Heart left ventricle (tissue), 16 donors: Measurements from ENCODE around the gene MICALL2. TPM values are rescaled to one million over a fixed set of nuclear protein-coding genes. Genes with fewer than 3 reads are reported as not detected.
A peak's percentile ranks its signal among the peaks of the same experiment; 100 is the strongest.

Experiments
- ATAC-seq, 4 donors: fragments of 200-7000 bp; cut with Tn5 transposase; one replicate each; pipeline ENCODE4 v1.9.1; 2020 to 2022; ENCODE audit warnings: moderate library complexity in 4 of 4, mild to moderate bottlenecking in 3 of 4, moderate number of reproducible peaks in 1 of 4
- DNase-seq, 5 donors: peaks; one replicate each; pipeline ENCODE4 v3.0.0-alpha.2; 2020
- H3K27ac ChIP-seq, 12 donors: fragments of 200-600 bp; sonication (generic) in 4 of 12; one replicate each; pipeline versions ENCODE4 v1.5.0 to v1.8.0; 2016 to 2022; ENCODE audit warnings: mild to moderate bottlenecking in 2 of 12
- H3K27me3 ChIP-seq, 9 donors: fragments of 200-600 bp; sonication (generic) in 2 of 9; one replicate each; pipeline versions ENCODE4 v1.5.1 to v1.8.0; 2016 to 2022; ENCODE audit warnings: mild to moderate bottlenecking in 3 of 9
- H3K36me3 ChIP-seq, 9 donors: fragments of 200-600 bp; sonication (generic) in 2 of 9; one replicate each; pipeline versions ENCODE4 v1.5.0 to v1.8.0; 2018 to 2022; ENCODE audit warnings: mild to moderate bottlenecking in 2 of 9
- H3K4me1 ChIP-seq, 12 donors: fragments of 200-600 bp; sonication (generic) in 4 of 12; one replicate each; pipeline versions ENCODE4 v1.5.0 to v1.8.0; 2016 to 2022; ENCODE audit warnings: mild to moderate bottlenecking in 3 of 12
- H3K4me3 ChIP-seq, 12 donors: fragments of 200-600 bp; sonication (generic) in 4 of 12; one replicate each; pipeline versions ENCODE4 v1.5.0 to v1.8.0; 2017 to 2022; ENCODE audit warnings: mild to moderate bottlenecking in 9 of 12, moderate library complexity in 4 of 12
- H3K9me3 ChIP-seq, 12 donors: fragments of 200-600 bp; sonication (generic) in 4 of 12; one replicate each; pipeline versions ENCODE4 v1.5.0 to v1.8.0; 2016 to 2022; ENCODE audit warnings: mild to moderate bottlenecking in 1 of 12
- POLR2A ChIP-seq, 2 donors: fragments of 450-650 bp; IDR thresholded peaks; one replicate each; pipeline ENCODE4 v1.6.1; 2017; ENCODE audit warnings: antibody characterized with exemption in 2 of 2, mild to moderate bottlenecking in 2 of 2, moderate library complexity in 2 of 2
- WGBS, 4 donors: extraction: QIAGEN DNeasy Blood & Tissue Kit in 2 of 4; methylation state at CpG; one replicate each; pipeline versions ENCODE4 v1.1.5 to v1.1.7; 2013 to 2018; 5-methylcytosine and 5-hydroxymethylcytosine counted together
- intact Hi-C, 10 donors: fragments of 100-400 bp; cut with DNase I; formaldehyde crosslinking; loops; one replicate each; pipeline versions ENCODE4 v1.11.1 to v1.14.2; 2022
- polyA plus RNA-seq, 2 donors: library from polyadenylated mRNA; stranded (reverse); fragments of 200-250 nt; gene quantifications; one replicate each; pipeline ENCODE4 v1.2.3, GENCODE V29; 2013
- total RNA-seq, 9 donors: library from RNA; depleted of rRNA in 2 of 9; stranded (reverse); fragments of >200 nt in 2 of 9; fragmentation: NEBNext Ultra II Directional in 3 of 9; extraction: Animal tissue kit (Norgen Biotek cat#: 25700) in 3 of 9; gene quantifications; one replicate each; pipeline versions ENCODE4 v1.1.0 to v1.2.4, GENCODE V29; 2016 to 2023
- TF ChIP-seq, protein P1 (sequence below), 12 donors: fragments of 200-600 bp; sonication (generic) in 4 of 12; IDR thresholded peaks; one replicate each; pipeline versions ENCODE4 v1.5.0 to v1.8.0; 2018 to 2022; ENCODE audit warnings: antibody characterized with exemption in 12 of 12, mild to moderate bottlenecking in 5 of 12
- donor health status: ischemic (EF 13 %, LVEDD 7.1; RV severe dilation, severe dysfunction).
- donor health status: healthy with polysubstance abuse.
- donor health status: DM: no; HTN: yes; CAD: no.
- donor health status: DM: no; HTN: no; CAD: no.
- donor health status: ischemic (EF 25% LVEDD 6.9; RV normal size, moderate dysfunction).
- donor health status: ischemic (EF 25% LVEDD 5.7; RV mildly dilated, moderate dysfunction).
- donor health status: healthy.
- donor health status: DM: yes; HTN: yes; CAD: no.
- donor health status: ischemic (EF 35%, LVEDD 5.7; RV mildly dilated, moderate dysfunction).
- donor health status: nonischemic (EF 11% LVEDD 7.7; RV severe dilation, severe dysfunction).
- donor health status: DM: yes; HTN: yes; CAD: no.
- donor health status: PGD.
- donor health status: ischemic (EF 29% LVEDD 5.4; RV normal size, mild dysfunction).
- donor health status: nonischemic (EF 23%, LVEDD 6.1; RV moderate dilation, normal function).

Gene MICALL2
- total and polyA plus RNA-seq, 11 donors: 2.5 to 18.3 (median 8.4) TPM

DNA sequence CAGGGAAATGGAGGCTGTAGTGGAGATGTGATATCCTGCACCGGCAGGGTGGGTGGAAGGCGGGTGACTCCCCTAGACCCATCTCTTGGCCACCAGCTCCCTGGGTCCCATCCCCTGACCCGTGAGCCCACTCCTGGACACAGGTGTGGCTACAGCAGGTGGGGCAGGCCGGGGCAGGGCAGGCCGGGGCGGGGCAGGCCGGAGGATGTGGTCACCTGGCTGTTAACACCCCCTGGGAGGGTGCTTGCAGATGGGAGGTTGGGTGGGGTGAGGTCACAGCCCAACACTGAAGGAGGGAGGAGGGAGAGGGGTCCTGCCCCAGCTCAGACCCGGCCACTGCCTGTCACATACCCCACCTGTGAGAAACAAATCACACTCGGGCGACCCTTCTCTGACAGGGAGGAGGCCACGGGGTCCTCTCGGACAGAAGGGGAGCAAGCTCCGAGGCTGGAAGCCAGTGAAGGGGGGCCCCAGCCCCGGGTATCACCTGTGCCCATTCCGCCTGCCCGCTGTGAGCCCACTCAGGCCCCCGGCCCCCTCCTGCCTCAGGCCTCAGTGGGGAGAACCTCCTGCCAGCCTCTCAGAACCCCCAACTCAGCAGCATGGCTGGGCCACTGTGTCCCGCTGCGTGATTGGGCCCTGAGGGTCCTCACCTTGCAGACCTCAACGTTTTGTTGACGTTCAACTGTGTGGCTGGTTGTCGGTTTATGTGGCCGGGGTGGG, 74.0 kb downstream of the MICALL2 start:
- Histone ChIP-seq H3K27ac (no peak overlapping the region), H3K9me3 (no peaks in the 10 kb centered on the region), H3K4me3 (no peak overlapping the region), H3K4me1 (no peaks in the 10 kb centered on the region), H3K27me3 (peaks cover 6 to 87% (median 29%) of the 10 kb centered on the region in 9 donors), H3K36me3 (no peaks in the 10 kb centered on the region)
- peak in 1 of 5 donors; percentile 8 for DNase-seq
- intact Hi-C loops: no loop called here
- 47 to 66% (median 59%) methylated on average over 14 to 23 of the region's 23 CpGs for WGBS, 4 donors
- TF ChIP-seq POLR2A (IDR thresholded peaks at IDR 0.05): no peak
- TF ChIP-seq, protein P1, sequence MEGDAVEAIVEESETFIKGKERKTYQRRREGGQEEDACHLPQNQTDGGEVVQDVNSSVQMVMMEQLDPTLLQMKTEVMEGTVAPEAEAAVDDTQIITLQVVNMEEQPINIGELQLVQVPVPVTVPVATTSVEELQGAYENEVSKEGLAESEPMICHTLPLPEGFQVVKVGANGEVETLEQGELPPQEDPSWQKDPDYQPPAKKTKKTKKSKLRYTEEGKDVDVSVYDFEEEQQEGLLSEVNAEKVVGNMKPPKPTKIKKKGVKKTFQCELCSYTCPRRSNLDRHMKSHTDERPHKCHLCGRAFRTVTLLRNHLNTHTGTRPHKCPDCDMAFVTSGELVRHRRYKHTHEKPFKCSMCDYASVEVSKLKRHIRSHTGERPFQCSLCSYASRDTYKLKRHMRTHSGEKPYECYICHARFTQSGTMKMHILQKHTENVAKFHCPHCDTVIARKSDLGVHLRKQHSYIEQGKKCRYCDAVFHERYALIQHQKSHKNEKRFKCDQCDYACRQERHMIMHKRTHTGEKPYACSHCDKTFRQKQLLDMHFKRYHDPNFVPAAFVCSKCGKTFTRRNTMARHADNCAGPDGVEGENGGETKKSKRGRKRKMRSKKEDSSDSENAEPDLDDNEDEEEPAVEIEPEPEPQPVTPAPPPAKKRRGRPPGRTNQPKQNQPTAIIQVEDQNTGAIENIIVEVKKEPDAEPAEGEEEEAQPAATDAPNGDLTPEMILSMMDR (IDR thresholded peaks at IDR 0.05): no peak
- ATAC-seq: no peak

Other genes starting within 250 kb of the MICALL2 start
- not detected for gene UNCX, start 226.6 kb downstream of the MICALL2 start, total RNA-seq
- gene UNCX, start 226.6 kb downstream of the MICALL2 start, polyA plus RNA-seq: not detected
- 10 to 100 TPM; 35.5 to 67.4 (median 45.3) TPM for gene INTS1, start 44.9 kb upstream of the MICALL2 start, total RNA-seq
- 10 to 100 TPM; 41.9 to 46.0 TPM for gene INTS1, start 44.9 kb upstream of the MICALL2 start, polyA plus RNA-seq
- gene MAFK, start 71.2 kb upstream of the MICALL2 start, total RNA-seq: 100 to 1,000 TPM in 5 of 9 donors, 10 to 100 TPM in 4; 34.3 to 138 (median 121) TPM
- 100 to 1,000 TPM in 1 of 2 donors, 10 to 100 TPM in 1; 94.8 to 165 TPM for gene MAFK, start 71.2 kb upstream of the MICALL2 start, polyA plus RNA-seq
- gene TMEM184A, start 96.7 kb upstream of the MICALL2 start, total RNA-seq: under 1 TPM; 0.19 to 0.85 (median 0.47) TPM
- under 1 TPM; 0.19 to 0.99 TPM for gene TMEM184A, start 96.7 kb upstream of the MICALL2 start, polyA plus RNA-seq
- gene PSMG3, start 110.6 kb upstream of the MICALL2 start, total RNA-seq: 10 to 100 TPM in 8 of 9 donors, 1 to 10 TPM in 1; 7.3 to 27.6 (median 13.3) TPM
- gene PSMG3, start 110.6 kb upstream of the MICALL2 start, polyA plus RNA-seq: 10 to 100 TPM; 34.3 to 36.5 TPM
- gene ELFN1, start 210.8 kb upstream of the MICALL2 start, total RNA-seq: 10 to 100 TPM in 1 of 9 donors, 1 to 10 TPM in 8; 3.8 to 18.6 (median 6.8) TPM
- 1 to 10 TPM; 2.6 to 5.9 TPM for gene ELFN1, start 210.8 kb upstream of the MICALL2 start, polyA plus RNA-seq